Brain microvascular endothelial cell (primary cell): Measurements from ENCODE around the gene GRID1.
"Not testable (repeated sequence)": the region's sequence is repeated elsewhere in the genome, so short reads cannot be mapped to it uniquely, and the experiment has no call there.

ENCODE experiments used
- DNase-seq: peaks from one replicate; pipeline ENCODE4 v3.0.0-alpha.2; 2020
- H3K27ac ChIP-seq: fragments of 250-450 bp; sonication (Bioruptor Pico); 2 replicates; pipeline ENCODE4 v1.5.1; 2020; ENCODE audit warnings: mild to moderate bottlenecking, moderate library complexity
- H3K27me3 ChIP-seq: fragments of 250-450 bp; sonication (Bioruptor Pico); replicated peaks from 2 replicates; pipeline ENCODE4 v1.5.1; 2020; ENCODE audit warnings: mild to moderate bottlenecking
- H3K36me3 ChIP-seq: fragments of 250-450 bp; sonication (Bioruptor Pico); replicated peaks from 2 replicates; pipeline ENCODE4 v1.5.1; 2020; ENCODE audit warnings: mild to moderate bottlenecking
- H3K4me3 ChIP-seq: 2 replicates; pipeline ENCODE4 v1.5.1; 2011; ENCODE audit warnings: low read depth, mild to moderate bottlenecking, control low read depth, low read length, moderate library complexity
- CTCF ChIP-seq: IDR thresholded peaks from 2 replicates; pipeline ENCODE4 v1.5.1; 2011; ENCODE audit warnings: low read depth, mild to moderate bottlenecking, moderate library complexity, low read length, control low read depth, inconsistent platforms; ENCODE audit errors: missing control alignments
- in situ Hi-C: cut with HindIII; loops from 2 replicates; pipeline ENCODE4 v1.10.0; 2017; ENCODE audit warnings: low sequenced_read_pairs, low pct_ligation_motif_present

Gene GRID1

DNA sequence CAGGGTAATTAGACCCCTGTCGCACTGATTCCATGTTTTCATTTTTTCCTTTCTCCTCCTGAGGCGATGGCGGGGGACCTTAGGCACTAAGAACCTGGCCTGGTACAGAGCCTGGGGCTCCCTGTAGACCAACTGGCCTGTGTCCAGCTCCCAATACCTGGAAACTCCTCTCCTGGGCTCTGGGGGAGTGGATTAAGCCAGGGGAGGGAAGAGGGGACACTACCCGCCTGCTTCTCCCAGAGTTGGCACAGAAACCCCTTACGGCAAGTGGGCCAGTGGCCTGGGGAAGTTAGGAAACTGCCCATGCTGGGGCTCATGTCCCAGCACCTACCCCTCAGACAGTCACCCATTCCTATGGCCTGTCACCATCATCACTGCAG lies 121.6 kb downstream of the GRID1 start:
- Histone ChIP-seq H3K36me3 (no peaks in the 10 kb centered on the region), H3K27ac (no peak overlapping the region), H3K27me3 (no peaks in the 10 kb centered on the region), H3K4me3 (no peak overlapping the region)
- DNase-seq: no peak
- TF ChIP-seq CTCF: no peak
- in situ Hi-C loops: no loop called here

DNA sequence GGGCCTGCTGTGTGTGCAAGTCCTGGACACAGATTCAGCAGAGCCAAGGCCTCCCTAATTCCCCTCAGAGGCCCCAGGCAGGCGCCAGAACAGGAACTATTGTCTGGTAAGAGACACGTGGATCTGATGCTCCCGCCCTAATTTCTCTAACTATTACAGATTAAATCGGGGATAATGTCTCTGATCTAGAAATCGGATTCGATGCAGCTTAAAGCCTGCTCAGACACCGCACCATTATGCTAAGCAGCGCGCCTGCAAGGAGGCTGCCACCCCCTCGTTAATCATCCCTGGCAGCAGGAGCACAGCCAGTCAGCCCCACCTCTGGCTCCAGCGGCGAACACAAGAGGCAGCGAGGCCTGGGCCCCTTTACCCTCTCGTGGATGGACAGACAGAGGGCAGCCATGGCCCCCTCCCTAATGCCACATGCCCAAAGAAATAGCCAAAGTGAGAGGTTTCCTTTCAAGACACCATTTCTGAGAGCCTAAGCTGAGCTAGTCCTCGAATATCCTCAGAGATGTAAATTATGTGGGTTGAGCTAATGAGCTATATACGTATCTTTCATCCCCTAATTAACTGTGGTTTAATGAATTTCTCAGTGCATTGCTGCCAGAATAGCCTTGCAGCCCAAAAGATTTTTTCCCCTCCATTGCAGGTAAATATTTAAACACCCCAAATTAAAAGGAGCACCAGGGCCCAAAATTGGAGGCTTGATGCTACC lies 122.1 kb downstream of the GRID1 start:
- Histone ChIP-seq H3K27ac (no peak overlapping the region), H3K4me3 (no peak overlapping the region), H3K36me3 (no peaks in the 10 kb centered on the region), H3K27me3 (no peaks in the 10 kb centered on the region)
- in situ Hi-C loops: no loop called here
- no peak for TF ChIP-seq CTCF
- no peak for DNase-seq

GRCh38 chr10:86243651-86244155 lies 122.9 kb downstream of the GRID1 start:
- in situ Hi-C loops: no loop called here
- no peak for TF ChIP-seq CTCF
- Histone ChIP-seq H3K27ac (no peak overlapping the region), H3K27me3 (no peaks in the 10 kb centered on the region), H3K36me3 (no peaks in the 10 kb centered on the region), H3K4me3 (no peak overlapping the region)
- DNase-seq: no peak

- in situ Hi-C loops: no loop called here
- Histone ChIP-seq H3K27me3 (no peaks in the 10 kb centered on the region), H3K36me3 (no peaks in the 10 kb centered on the region), H3K27ac (no peak overlapping the region), H3K4me3 (no peak overlapping the region)
- TF ChIP-seq CTCF: no peak
- no peak for DNase-seq
These were observed 123.8 kb downstream of the GRID1 start for GRCh38 chr10:86242761-86243160.

- H3K27ac ChIP-seq, in situ Hi-C loops, DNase-seq, H3K4me3 ChIP-seq, H3K27me3 ChIP-seq, H3K36me3 ChIP-seq: not testable (repeated sequence)
These were observed 128.5 kb downstream of the GRID1 start for GRCh38 chr10:86238089-86238488.

GRCh38 chr10:86234541-86235270 lies 131.9 kb downstream of the GRID1 start:
- no peaks in the 10 kb centered on the region for H3K27me3 ChIP-seq
- DNase-seq: no peak
- in situ Hi-C loops: no loop called here
- no peak overlapping the region for H3K27ac ChIP-seq
- no peak for TF ChIP-seq CTCF
- no peak overlapping the region for H3K4me3 ChIP-seq
- H3K36me3 ChIP-seq: no peaks in the 10 kb centered on the region
